ENCODE measurements around the gene TINAG. TPM values are rescaled to one million over a fixed set of nuclear protein-coding genes. Genes with fewer than 3 reads are reported as not detected.

The TINAG gene
- total and polyA plus RNA-seq, 10 of the 15 experiments (the other 5 are each of a cell fraction or from before 2014, with no cell fraction given): 0.26 to 7.7 (median 0.95) TPM

DNA sequence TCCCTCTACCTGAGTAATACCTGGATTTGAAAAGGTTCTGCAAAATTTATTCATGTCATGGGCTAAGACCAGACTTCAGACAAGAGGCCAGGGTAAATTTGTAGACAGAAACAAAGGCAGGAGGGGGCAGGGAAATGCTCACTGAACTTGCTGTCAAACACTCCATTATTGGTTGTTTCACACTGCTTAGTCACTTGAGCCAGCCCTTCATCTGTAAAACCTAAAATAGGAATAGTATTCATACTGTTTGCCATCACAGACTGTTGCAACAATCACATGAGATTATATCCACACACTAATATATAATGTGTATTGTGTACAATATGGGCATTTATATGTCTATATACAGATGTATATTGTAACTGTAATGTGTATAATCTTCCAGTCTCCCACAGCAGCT, 6.5 kb upstream of the TINAG start (continued):
- TF ChIP-seq TCF3 (IDR thresholded peaks at IDR 0.05; ENCODE audit: borderline replicate concordance, insufficient read depth, low read depth, low read length): no peak
- TF ChIP-seq POU2F2 (IDR thresholded peaks at IDR 0.05; ENCODE audit: borderline replicate concordance, low read depth, low read length): no peak
- no peak for TF ChIP-seq WRNIP1 (IDR thresholded peaks at IDR 0.05; ENCODE audit: borderline replicate concordance, low read depth, low read length)
- TF ChIP-seq IKZF1 (conservative IDR thresholded peaks at IDR 0.05): no peak
- TF ChIP-seq, protein P1, sequence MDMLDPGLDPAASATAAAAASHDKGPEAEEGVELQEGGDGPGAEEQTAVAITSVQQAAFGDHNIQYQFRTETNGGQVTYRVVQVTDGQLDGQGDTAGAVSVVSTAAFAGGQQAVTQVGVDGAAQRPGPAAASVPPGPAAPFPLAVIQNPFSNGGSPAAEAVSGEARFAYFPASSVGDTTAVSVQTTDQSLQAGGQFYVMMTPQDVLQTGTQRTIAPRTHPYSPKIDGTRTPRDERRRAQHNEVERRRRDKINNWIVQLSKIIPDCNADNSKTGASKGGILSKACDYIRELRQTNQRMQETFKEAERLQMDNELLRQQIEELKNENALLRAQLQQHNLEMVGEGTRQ (IDR thresholded peaks at IDR 0.05; ENCODE audit: borderline replicate concordance, low read depth, low read length): no peak
- TF ChIP-seq, protein P2, sequence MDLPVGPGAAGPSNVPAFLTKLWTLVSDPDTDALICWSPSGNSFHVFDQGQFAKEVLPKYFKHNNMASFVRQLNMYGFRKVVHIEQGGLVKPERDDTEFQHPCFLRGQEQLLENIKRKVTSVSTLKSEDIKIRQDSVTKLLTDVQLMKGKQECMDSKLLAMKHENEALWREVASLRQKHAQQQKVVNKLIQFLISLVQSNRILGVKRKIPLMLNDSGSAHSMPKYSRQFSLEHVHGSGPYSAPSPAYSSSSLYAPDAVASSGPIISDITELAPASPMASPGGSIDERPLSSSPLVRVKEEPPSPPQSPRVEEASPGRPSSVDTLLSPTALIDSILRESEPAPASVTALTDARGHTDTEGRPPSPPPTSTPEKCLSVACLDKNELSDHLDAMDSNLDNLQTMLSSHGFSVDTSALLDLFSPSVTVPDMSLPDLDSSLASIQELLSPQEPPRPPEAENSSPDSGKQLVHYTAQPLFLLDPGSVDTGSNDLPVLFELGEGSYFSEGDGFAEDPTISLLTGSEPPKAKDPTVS (IDR thresholded peaks at IDR 0.05; ENCODE audit: low read depth, low read length): no peak
- TF ChIP-seq ZNF622 (IDR thresholded peaks at IDR 0.05): no peak
- TF ChIP-seq, protein P3, sequence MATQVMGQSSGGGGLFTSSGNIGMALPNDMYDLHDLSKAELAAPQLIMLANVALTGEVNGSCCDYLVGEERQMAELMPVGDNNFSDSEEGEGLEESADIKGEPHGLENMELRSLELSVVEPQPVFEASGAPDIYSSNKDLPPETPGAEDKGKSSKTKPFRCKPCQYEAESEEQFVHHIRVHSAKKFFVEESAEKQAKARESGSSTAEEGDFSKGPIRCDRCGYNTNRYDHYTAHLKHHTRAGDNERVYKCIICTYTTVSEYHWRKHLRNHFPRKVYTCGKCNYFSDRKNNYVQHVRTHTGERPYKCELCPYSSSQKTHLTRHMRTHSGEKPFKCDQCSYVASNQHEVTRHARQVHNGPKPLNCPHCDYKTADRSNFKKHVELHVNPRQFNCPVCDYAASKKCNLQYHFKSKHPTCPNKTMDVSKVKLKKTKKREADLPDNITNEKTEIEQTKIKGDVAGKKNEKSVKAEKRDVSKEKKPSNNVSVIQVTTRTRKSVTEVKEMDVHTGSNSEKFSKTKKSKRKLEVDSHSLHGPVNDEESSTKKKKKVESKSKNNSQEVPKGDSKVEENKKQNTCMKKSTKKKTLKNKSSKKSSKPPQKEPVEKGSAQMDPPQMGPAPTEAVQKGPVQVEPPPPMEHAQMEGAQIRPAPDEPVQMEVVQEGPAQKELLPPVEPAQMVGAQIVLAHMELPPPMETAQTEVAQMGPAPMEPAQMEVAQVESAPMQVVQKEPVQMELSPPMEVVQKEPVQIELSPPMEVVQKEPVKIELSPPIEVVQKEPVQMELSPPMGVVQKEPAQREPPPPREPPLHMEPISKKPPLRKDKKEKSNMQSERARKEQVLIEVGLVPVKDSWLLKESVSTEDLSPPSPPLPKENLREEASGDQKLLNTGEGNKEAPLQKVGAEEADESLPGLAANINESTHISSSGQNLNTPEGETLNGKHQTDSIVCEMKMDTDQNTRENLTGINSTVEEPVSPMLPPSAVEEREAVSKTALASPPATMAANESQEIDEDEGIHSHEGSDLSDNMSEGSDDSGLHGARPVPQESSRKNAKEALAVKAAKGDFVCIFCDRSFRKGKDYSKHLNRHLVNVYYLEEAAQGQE (IDR thresholded peaks at IDR 0.05; ENCODE audit: low read depth, low read length): no peak
- no peak for TF ChIP-seq PML (IDR thresholded peaks at IDR 0.05; ENCODE audit: low read length)
- TF ChIP-seq, protein P4, sequence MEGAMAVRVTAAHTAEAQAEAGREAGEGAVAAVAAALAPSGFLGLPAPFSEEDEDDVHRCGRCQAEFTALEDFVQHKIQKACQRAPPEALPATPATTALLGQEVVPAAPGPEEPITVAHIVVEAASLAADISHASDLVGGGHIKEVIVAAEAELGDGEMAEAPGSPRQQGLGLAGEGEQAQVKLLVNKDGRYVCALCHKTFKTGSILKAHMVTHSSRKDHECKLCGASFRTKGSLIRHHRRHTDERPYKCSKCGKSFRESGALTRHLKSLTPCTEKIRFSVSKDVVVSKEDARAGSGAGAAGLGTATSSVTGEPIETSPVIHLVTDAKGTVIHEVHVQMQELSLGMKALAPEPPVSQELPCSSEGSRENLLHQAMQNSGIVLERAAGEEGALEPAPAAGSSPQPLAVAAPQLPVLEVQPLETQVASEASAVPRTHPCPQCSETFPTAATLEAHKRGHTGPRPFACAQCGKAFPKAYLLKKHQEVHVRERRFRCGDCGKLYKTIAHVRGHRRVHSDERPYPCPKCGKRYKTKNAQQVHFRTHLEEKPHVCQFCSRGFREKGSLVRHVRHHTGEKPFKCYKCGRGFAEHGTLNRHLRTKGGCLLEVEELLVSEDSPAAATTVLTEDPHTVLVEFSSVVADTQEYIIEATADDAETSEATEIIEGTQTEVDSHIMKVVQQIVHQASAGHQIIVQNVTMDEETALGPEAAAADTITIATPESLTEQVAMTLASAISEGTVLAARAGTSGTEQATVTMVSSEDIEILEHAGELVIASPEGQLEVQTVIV (IDR thresholded peaks at IDR 0.05; ENCODE audit: borderline replicate concordance, partially characterized antibody): no peak
- no peak for TF ChIP-seq BACH1 (IDR thresholded peaks at IDR 0.05; ENCODE audit: borderline replicate concordance)
